Germinal center (tissue), 1 donor: Measurements from ENCODE around the gene NCOA7.

Source experiments
- DNase-seq: peaks from one replicate; pipeline ENCODE4 v3.0.0; 2012; ENCODE audit warnings: mixed read lengths, low spot score

NCOA7 gene

GRCh38 chr6:125974214-125974866 lies 183.6 kb downstream of the NCOA7 start:
- peak; percentile 28 for DNase-seq

- no peak for DNase-seq
Observed at GRCh38 chr6:125979101-125979500, 188.3 kb downstream of the NCOA7 start.
